Measurements from ENCODE around the gene ING5.
A peak's percentile ranks its signal among the peaks of the same experiment; 100 is the strongest.

ING5 gene

DNA sequence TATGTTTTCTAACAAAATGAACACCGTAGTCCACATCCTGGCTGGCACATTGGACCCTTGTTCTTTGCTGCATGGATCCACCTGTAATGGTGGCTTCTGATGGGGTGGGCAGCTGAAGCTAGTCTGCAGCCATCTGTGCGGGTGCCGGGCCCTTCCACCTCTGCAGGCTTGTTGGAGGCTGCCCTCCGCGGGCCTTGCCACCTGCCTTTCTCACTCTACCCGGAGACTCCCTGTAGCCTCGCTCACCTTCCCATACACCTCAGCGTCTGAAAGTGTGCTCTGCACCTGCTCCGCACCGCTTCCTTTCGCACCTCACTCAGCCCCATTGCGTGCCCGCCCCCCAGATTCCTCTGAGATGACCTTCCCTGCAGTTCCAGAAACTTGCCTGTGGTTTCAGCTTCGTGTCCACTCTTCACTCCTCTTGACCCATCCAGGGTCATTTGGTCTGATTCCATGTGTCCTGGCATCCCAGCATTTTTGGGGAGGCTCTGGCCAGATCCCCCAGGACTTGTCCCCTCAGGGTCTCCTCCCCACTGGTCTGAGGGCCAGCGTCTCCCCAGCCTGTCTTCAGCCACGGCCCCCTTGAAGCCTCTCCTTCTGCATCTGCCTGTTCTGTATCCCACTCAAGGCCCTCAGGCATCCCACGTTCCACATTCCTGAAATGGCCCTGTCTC, 46.2 kb upstream of the ING5 start:
- Histone ChIP-seq H3K27me3 (replicated peaks) (no peaks in the 10 kb centered on the region), H3K36me3 (replicated peaks) (peaks cover 58% of the 10 kb centered on the region), H3K27ac (no peak overlapping the region), H3K4me3 (ENCODE audit: low read depth, low read length) (no peak overlapping the region)
- TF ChIP-seq, protein P1, sequence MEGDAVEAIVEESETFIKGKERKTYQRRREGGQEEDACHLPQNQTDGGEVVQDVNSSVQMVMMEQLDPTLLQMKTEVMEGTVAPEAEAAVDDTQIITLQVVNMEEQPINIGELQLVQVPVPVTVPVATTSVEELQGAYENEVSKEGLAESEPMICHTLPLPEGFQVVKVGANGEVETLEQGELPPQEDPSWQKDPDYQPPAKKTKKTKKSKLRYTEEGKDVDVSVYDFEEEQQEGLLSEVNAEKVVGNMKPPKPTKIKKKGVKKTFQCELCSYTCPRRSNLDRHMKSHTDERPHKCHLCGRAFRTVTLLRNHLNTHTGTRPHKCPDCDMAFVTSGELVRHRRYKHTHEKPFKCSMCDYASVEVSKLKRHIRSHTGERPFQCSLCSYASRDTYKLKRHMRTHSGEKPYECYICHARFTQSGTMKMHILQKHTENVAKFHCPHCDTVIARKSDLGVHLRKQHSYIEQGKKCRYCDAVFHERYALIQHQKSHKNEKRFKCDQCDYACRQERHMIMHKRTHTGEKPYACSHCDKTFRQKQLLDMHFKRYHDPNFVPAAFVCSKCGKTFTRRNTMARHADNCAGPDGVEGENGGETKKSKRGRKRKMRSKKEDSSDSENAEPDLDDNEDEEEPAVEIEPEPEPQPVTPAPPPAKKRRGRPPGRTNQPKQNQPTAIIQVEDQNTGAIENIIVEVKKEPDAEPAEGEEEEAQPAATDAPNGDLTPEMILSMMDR (IDR thresholded peaks at IDR 0.05; ENCODE audit: low read depth, low read length, missing control alignments), result no peak
- in situ Hi-C loops (cut with HindIII; ENCODE audit: low pct_ligation_motif_present, low sequenced_read_pairs), result no loop called here
- no peak for DNase-seq

DNA sequence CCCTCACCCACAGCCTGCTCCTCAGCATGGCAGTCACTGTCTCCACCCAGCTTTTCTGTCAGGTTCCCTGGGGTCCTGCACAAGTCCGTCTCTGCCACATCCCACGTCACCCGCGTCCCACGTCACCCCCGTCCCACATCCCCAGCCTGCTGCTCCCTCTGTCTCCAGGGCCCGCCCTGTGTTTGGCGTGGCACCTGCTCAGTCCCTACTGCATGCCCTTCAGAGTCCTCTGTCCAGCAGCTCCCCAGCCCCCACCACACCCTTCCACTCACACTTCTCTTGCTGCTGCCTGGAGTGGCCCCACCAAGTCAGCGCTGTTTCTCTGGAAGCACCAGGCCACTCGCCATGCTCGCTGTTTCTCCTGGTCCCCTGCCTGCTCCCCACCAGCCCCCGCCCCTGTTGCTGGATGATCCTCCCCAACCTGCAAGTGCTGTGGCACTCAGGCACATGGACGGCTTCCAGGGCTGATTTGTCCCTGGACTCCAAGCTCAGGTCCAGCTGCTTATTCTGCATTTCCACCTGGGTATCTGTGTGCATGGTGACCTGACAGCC, 45.6 kb upstream of the ING5 start:
- Histone ChIP-seq H3K27me3 (replicated peaks) (no peaks in the 10 kb centered on the region), H3K4me3 (ENCODE audit: low read depth, low read length) (no peak overlapping the region), H3K36me3 (replicated peaks) (peaks cover 60% of the 10 kb centered on the region), H3K27ac (no peak overlapping the region)
- TF ChIP-seq, protein P1 (IDR thresholded peaks at IDR 0.05; ENCODE audit: low read depth, low read length, missing control alignments), result no peak
- in situ Hi-C loops (cut with HindIII; ENCODE audit: low pct_ligation_motif_present, low sequenced_read_pairs), result no loop called here
- DNase-seq, result no peak

DNA sequence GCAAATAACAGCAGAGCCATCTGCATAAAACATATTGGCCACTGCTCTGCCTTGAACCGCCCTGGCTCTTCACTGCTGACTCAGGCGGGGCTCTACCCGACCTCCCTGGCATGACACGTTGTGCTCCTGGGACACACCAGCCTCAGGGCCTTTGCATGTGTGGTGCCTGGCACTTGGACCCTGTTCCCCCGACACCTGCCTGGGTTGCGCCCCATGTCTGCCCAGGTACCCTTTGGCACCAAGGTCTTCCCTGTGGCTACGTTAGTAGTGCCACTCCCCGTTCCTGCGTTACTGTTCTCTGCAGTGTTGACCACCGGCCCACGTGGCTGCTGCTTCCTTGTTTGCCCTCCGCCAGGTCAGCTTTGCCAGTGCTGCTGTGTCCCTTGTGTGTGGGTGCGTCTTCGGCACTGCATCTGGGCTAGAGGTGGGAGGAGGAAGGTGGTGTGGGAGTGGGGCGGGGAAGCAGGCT, 44.0 kb upstream of the ING5 start:
- H3K27ac ChIP-seq, result no peak overlapping the region
- TF ChIP-seq, protein P1 (IDR thresholded peaks at IDR 0.05; ENCODE audit: low read depth, low read length, missing control alignments), result no peak
- no peak overlapping the region for H3K4me3 ChIP-seq (ENCODE audit: low read depth, low read length)
- no peaks in the 10 kb centered on the region for H3K27me3 ChIP-seq (replicated peaks)
- DNase-seq, result no peak
- H3K36me3 ChIP-seq (replicated peaks), result peaks cover 48% of the 10 kb centered on the region
- in situ Hi-C loops (cut with HindIII; ENCODE audit: low pct_ligation_motif_present, low sequenced_read_pairs), result no loop called here

DNA sequence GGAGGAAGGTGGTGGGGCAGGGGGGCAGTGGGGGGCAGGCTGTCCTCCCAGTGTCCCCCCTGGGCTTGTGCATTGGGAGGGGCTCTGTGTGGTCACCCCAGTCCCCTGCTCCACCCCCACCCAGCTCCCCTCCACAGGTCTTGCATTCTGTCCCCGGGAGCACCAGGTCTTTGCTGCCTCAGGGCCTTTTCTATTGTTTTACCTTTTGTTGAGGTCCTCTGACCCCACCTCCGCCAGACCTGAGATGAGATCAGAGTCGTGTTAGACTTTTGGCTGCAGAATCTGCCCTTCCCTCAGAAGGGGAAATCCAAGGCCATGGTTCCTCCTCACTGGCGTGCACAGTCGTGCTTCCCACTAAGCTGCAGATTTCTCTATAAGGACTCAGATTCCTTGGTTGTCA, 43.5 kb upstream of the ING5 start:
- H3K36me3 ChIP-seq (replicated peaks), result peaks cover 43% of the 10 kb centered on the region
- no peak overlapping the region for H3K27ac ChIP-seq
- in situ Hi-C loops (cut with HindIII; ENCODE audit: low pct_ligation_motif_present, low sequenced_read_pairs), result no loop called here
- H3K27me3 ChIP-seq (replicated peaks), result no peaks in the 10 kb centered on the region
- no peak overlapping the region for H3K4me3 ChIP-seq (ENCODE audit: low read depth, low read length)
- TF ChIP-seq, protein P1 (IDR thresholded peaks at IDR 0.05; ENCODE audit: low read depth, low read length, missing control alignments), result no peak
- DNase-seq, result no peak

DNA sequence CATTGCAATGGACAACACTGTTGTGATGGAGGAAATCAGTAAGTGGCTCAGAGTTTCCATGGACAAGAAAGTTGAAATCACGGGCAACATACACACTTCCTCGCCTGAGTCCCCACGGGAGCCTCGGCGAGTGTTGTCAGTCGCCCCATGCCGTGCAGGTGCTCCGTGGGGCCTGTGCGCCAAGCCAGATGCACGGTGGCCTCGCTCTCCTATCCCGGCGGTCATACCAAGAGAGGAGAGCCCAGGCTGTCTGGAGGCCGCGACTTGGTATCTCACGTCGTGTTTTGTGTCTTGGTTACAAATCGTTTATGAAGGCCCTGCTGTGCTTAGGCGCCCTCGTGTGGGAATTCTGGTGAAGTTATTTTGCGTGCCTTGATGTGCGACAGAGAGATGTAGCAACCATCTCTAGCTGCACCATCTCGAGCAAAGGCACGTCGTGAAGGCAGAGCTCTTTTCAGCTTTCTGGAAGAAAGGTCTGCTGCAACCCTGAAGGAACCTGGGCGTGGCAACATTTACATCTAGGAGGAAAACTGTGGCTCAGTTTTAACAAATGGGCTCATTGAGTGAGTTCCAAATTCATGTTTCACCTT, 42.6 kb upstream of the ING5 start:
- TF ChIP-seq, protein P1 (IDR thresholded peaks at IDR 0.05; ENCODE audit: low read depth, low read length, missing control alignments), result peak; percentile 86
- in situ Hi-C loops (cut with HindIII; ENCODE audit: low pct_ligation_motif_present, low sequenced_read_pairs), result no loop called here
- H3K4me3 ChIP-seq (ENCODE audit: low read depth, low read length), result no peak overlapping the region
- H3K36me3 ChIP-seq (replicated peaks), result peaks cover 41% of the 10 kb centered on the region
- peak; percentile 78 for DNase-seq
- no peak overlapping the region for H3K27ac ChIP-seq
- H3K27me3 ChIP-seq (replicated peaks), result no peaks in the 10 kb centered on the region
